Fibroblast of pulmonary artery (primary cell): Measurements from ENCODE around the gene CTIF.

ENCODE experiments used
- DNase-seq: peaks from one replicate; pipeline ENCODE4 v3.0.0-alpha.2; 2010; ENCODE audit warnings: low read depth
- H3K4me3 ChIP-seq: replicated peaks from 2 replicates; pipeline ENCODE4 v1.5.1; 2011; ENCODE audit warnings: low read depth, mild to moderate bottlenecking, control low read depth, low read length, moderate library complexity
- TF ChIP-seq, protein P1 (sequence below): IDR thresholded peaks from 2 replicates; pipeline ENCODE4 v1.5.1; 2011; ENCODE audit warnings: mild to moderate bottlenecking, control low read depth, low read length, inconsistent platforms; ENCODE audit errors: missing control alignments

The CTIF gene

DNA sequence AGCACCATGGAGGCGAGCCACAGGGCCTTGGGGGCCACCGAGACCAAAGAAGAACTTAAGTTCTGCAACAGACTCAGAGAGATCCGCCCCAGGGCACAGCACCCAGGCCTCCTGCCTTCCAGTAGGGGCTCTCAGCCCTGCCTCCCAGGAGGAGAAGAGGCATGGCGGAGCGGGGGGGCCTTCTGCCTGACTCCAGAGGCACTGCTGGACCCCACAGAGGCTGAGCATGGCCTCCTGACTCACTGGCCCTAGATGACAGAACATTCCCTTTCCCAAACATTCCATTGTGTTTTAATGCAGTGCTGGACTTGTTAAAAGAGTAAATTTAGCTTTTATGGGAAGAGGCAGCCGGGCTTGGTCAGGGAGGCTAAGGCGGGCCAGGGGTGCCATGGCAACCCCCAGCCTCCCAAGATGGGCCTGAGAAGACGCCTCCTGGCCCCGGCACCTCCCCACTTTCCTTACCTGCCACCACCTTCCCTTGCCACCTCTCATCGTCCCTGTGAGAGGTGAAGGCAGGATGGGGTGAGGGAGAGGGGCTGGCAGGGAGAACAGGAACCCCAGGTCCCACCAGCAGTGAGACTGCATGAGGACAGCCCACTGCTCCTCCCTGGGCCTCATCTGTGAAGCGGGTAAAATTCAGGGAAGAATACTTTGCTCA is 346.6 kb downstream of the CTIF start:
- DNase-seq: no peak
- TF ChIP-seq, protein P1, sequence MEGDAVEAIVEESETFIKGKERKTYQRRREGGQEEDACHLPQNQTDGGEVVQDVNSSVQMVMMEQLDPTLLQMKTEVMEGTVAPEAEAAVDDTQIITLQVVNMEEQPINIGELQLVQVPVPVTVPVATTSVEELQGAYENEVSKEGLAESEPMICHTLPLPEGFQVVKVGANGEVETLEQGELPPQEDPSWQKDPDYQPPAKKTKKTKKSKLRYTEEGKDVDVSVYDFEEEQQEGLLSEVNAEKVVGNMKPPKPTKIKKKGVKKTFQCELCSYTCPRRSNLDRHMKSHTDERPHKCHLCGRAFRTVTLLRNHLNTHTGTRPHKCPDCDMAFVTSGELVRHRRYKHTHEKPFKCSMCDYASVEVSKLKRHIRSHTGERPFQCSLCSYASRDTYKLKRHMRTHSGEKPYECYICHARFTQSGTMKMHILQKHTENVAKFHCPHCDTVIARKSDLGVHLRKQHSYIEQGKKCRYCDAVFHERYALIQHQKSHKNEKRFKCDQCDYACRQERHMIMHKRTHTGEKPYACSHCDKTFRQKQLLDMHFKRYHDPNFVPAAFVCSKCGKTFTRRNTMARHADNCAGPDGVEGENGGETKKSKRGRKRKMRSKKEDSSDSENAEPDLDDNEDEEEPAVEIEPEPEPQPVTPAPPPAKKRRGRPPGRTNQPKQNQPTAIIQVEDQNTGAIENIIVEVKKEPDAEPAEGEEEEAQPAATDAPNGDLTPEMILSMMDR: no peak

DNA sequence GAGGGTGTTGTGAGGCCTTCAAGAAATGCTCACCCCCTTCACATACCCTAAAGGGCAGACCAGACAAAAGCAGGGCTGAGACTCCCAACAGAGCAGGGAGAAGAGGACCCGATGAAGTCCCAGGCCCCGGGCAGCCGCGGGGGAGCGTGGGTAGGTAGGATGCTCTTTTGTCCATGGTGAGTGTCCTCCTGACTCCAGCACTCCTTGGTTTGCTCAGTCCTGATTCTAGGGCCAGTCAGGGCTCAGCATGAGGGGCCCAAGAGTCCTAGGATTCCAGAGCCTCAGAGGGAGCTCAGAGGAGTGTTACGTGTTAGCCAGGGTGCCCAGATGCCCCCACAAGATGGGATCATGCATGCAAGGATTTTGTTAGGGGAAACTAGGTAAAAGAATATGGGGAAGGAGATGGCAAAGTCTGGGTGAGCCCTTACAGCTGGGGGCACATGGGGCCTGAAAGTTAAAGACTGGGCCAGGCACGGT is 347.1 kb downstream of the CTIF start:
- no peak overlapping the region for H3K4me3 ChIP-seq
- no peak for DNase-seq
- TF ChIP-seq, protein P1: no peak

More for the DNA sequence above, 346.6 kb downstream of the CTIF start:
- H3K4me3 ChIP-seq: no peak overlapping the region

DNA sequence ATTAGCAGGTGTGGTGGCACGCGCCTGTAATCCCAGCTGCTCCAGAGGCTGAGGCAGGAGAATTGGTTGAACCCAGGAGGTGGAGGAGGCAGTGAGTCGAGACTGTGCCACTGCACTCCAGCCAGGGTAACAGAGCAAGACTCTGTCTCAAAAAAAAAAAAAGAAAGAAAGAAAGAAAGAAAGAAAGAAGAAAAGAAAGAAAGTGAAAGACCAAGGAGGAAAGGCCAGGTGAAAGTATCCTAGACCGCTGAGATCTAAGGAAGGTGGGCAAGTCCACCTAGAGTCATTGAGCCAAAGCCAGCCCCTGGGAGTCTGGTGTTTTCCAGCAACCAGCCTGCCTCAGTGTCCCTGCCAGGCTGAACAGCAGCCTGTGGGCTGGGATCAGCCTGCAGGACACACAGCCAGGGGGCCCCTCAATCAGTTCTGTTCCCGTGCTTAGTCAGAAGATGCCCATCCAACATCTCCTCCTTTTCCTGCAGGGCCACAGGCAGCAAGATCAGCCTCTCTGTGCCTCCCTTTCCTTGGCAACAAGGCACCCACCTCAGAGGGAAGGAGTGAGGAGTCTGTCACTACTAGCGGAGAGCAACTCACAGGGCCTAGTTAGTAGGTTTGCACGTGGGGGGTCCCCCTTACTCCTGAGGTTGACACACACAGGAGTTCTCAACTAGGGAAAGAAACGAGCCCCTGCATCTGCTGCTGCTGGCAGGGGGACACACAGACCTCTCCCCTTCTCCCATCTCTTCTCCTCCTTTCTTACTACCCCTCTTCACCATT is 347.9 kb downstream of the CTIF start:
- no peak overlapping the region for H3K4me3 ChIP-seq
- no peak for DNase-seq
- TF ChIP-seq, protein P1: no peak

DNA sequence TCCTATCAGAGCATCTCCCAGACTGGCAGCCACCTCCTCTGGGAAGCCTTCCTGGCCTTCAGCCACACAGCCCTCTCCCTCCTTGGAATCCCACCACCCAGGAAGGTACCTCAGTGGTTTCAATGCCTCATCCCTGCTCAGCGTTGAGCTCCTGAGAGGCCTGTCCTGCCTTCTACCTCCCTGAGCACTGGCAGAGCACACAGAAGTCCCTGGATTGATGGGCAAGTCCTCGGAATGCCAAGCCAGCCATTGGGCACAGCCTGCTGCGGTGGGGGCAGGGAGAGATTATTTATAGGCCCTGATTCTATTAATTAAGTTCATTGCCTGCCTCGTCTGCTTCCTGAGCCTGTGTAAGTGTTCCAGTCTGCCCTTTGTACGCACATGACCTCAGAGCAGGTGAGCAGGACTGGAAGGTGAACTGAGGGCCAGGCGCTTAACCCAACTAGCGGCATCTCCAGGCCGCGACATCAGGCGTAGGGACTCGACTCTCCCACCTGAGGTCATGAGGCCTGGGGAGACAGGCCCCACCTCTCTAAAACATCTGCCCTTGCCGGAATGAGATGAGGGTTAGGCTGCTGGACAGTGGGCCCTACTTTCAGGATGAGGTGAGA is 348.6 kb downstream of the CTIF start:
- no peak for DNase-seq
- TF ChIP-seq, protein P1: no peak
- no peak overlapping the region for H3K4me3 ChIP-seq

DNA sequence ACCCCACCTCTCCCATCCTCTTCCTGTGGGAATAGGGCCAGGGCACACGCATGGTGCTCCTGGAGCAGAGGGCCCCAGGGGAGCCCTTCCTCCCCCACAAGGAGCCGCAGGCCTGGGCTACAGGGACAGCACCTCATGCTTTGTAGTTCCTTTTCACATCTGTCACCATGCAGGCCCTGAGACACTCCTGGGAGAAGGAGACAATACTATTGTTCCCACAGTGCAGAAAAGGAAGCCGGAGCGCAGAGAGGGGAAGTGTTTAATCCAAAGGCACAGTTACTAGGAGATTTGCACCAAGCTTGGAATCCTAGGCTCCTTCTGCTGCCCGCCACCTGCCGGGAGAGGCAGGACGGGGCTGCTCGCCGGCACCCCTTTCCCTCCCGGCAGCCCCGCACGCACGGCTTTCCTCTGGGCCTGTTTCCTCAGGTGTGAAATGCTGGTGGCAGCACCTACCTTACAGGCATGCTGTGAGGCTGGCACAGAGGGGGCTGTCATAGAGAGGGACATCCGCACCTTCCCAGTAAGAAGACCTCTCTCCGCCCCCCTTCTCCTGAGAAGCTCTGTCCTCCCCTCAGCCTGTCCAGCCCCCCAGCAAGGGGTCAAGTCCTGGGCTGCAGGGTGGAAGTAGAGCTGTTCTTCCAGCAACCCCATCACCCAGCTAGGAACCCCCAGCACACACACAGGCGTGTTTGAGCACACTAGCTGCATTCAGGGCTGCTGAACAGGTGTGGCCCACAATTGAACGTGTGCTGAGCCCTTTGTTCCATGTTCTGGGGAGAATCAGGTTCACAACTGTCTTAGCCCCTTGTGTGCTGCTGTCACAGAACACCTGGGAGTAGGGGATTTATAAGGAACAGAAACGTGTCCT is 349.3 kb downstream of the CTIF start:
- TF ChIP-seq, protein P1: no peak
- no peak overlapping the region for H3K4me3 ChIP-seq
- DNase-seq: no peak

DNA sequence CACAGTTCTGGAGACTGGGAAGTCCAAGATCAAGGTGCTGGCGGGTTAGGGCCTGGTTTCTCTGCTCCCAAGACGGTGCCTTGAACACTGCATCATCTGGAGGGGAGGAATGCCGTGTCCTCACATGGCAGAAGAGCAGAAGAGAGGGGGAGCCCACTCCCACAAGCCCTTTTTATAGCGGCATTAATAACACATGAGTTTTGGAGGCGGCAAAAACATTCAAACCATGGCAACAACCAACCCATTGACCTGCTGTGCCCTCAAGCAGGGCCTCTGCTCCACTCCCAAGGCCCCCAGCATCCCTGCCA is 349.9 kb downstream of the CTIF start:
- TF ChIP-seq, protein P1: no peak
- DNase-seq: no peak
- H3K4me3 ChIP-seq: no peak overlapping the region
